Right lobe of liver (tissue), 6 donors: Measurements from ENCODE around the gene STAT4. TPM values are rescaled to one million over a fixed set of nuclear protein-coding genes. Genes with fewer than 3 reads are reported as not detected.

Source experiments
- ATAC-seq, 4 donors: fragments of 200-7000 bp; cut with Tn5 transposase; one replicate each; pipeline ENCODE4 v1.9.1; 2020; ENCODE audit warnings: mild to moderate bottlenecking in 4 of 4, moderate library complexity in 4 of 4
- DNase-seq, 3 donors: peaks; one replicate each; pipeline ENCODE4 v3.0.0-alpha.2; 2020
- H3K27ac ChIP-seq, 3 donors: fragments of 200-600 bp; one replicate each; pipeline ENCODE4 v1.8.0; 2022
- H3K27me3 ChIP-seq, 2 donors: fragments of 200-600 bp; one replicate each; pipeline ENCODE4 v1.8.0; 2022
- H3K36me3 ChIP-seq, 4 donors: fragments of 200-600 bp; sonication (generic) in 1 of 4; one replicate each; pipeline versions ENCODE4 v1.5.1 to v1.8.0; 2017 to 2022; ENCODE audit warnings: control low read depth in 1 of 4
- H3K4me1 ChIP-seq, 4 donors: fragments of 200-600 bp; sonication (generic) in 1 of 4; one replicate each; pipeline versions ENCODE4 v1.5.1 to v1.8.0; 2017 to 2022; ENCODE audit warnings: control low read depth in 1 of 4
- H3K4me3 ChIP-seq, 3 donors: fragments of 200-600 bp; one replicate each; pipeline ENCODE4 v1.8.0; 2022
- H3K9me3 ChIP-seq, 4 donors: fragments of 200-600 bp; sonication (generic) in 1 of 4; one replicate each; pipeline versions ENCODE4 v1.5.1 to v1.8.0; 2017 to 2022; ENCODE audit warnings: control low read depth in 1 of 4
- CTCF ChIP-seq, 4 donors: fragments of 200-600 bp in 3 of 4; fragments of 450-650 bp in 1 of 4; IDR thresholded peaks; one replicate each; pipeline versions ENCODE4 v1.5.1 to v1.8.0; 2016 to 2022; ENCODE audit warnings: antibody characterized with exemption in 4 of 4, mild to moderate bottlenecking in 2 of 4
- POLR2A ChIP-seq: fragments of 450-650 bp; IDR thresholded peaks from one replicate; pipeline ENCODE4 v1.6.1; 2017; ENCODE audit warnings: antibody characterized with exemption, mild to moderate bottlenecking
- WGBS: methylation state at CpG from one replicate; pipeline ENCODE4 v1.1.6; 2018; ENCODE audit warnings: low coverage, low lambda C conversion rate; ENCODE audit not compliant: insufficient coverage; ENCODE audit errors: missing lambda C conversion rate; 5-methylcytosine and 5-hydroxymethylcytosine counted together
- intact Hi-C, 2 donors: fragments of 100-400 bp; cut with DNase I; formaldehyde crosslinking; loops; one replicate each; pipeline versions ENCODE4 v1.11.2 to v1.14.1; 2022
- total RNA-seq, 6 experiments: library from RNA; depleted of rRNA in 2 of 6; stranded (reverse); fragments of >200 nt in 2 of 6; fragmentation: NEBNext Ultra II Directional in 3 of 6; extraction: Animal tissue kit (Norgen Biotek cat#: 25700) in 3 of 6; gene quantifications; one replicate each; pipeline versions ENCODE4 v1.1.0 to v1.2.4, GENCODE V29; 2016 to 2023
- donor health status: DM: no; HTN: yes; CAD: no.
- donor health status: DM: no; HTN: no; CAD: no.
- donor health status: DM: no; HTN: no; CAD: no.
- donor health status: DM: no; HTN: yes; CAD: no.
- donor health status: DM: no; HTN: yes; CAD: no.

Gene STAT4
- total RNA-seq, 6 experiments from 2014 or later, result 0.90 to 6.1 (median 3.2) TPM

- no peaks in the 10 kb centered on the region for H3K9me3 ChIP-seq
- ATAC-seq (no peak), DNase-seq (no peak)
- WGBS, result 97% methylated on average over 3 of the region's 3 CpGs
- intact Hi-C loops, result no loop called here
- no peak overlapping the region for H3K27ac ChIP-seq
- TF ChIP-seq CTCF (IDR thresholded peaks at IDR 0.05) (no peak), POLR2A (no peak)
- H3K4me3 ChIP-seq, result no peak overlapping the region
- H3K36me3 ChIP-seq, result no peaks in the 10 kb centered on the region
- H3K4me1 ChIP-seq, result no peaks in the 10 kb centered on the region
- no peaks in the 10 kb centered on the region for H3K27me3 ChIP-seq
These were observed 83.9 kb downstream of the STAT4 start for GRCh38 chr2:191066919-191067233.

GRCh38 chr2:191066197-191066918 lies 84.4 kb downstream of the STAT4 start:
- H3K4me3 ChIP-seq, result no peak overlapping the region
- TF ChIP-seq POLR2A (no peak), CTCF (IDR thresholded peaks at IDR 0.05) (no peak)
- no peaks in the 10 kb centered on the region for H3K36me3 ChIP-seq
- DNase-seq (no peak), ATAC-seq (peak in 2 of 4 donors; percentile 24 to 25)
- 44% methylated on average over 4 of the region's 4 CpGs for WGBS
- intact Hi-C loops, result no loop called here
- no peaks in the 10 kb centered on the region for H3K27me3 ChIP-seq
- H3K9me3 ChIP-seq, result no peaks in the 10 kb centered on the region
- H3K4me1 ChIP-seq, result no peaks in the 10 kb centered on the region
- no peak overlapping the region for H3K27ac ChIP-seq

- DNase-seq (no peak), ATAC-seq (no peak)
- Histone ChIP-seq H3K4me3 (no peak overlapping the region), H3K36me3 (no peaks in the 10 kb centered on the region), H3K9me3 (no peaks in the 10 kb centered on the region), H3K27ac (no peak overlapping the region), H3K4me1 (no peaks in the 10 kb centered on the region), H3K27me3 (no peaks in the 10 kb centered on the region)
- 18% methylated on average over 2 of the region's 2 CpGs for WGBS
- intact Hi-C loops, result no loop called here
- TF ChIP-seq CTCF (IDR thresholded peaks at IDR 0.05), result no peak
- TF ChIP-seq POLR2A, result no peak
These were observed 85.0 kb downstream of the STAT4 start for GRCh38 chr2:191065785-191066184.

GRCh38 chr2:191064590-191064989 lies 86.2 kb downstream of the STAT4 start:
- TF ChIP-seq POLR2A (no peak), CTCF (IDR thresholded peaks at IDR 0.05) (no peak)
- Histone ChIP-seq H3K27ac (no peak overlapping the region), H3K4me1 (no peaks in the 10 kb centered on the region), H3K9me3 (no peaks in the 10 kb centered on the region), H3K27me3 (no peaks in the 10 kb centered on the region), H3K36me3 (no peaks in the 10 kb centered on the region), H3K4me3 (no peak overlapping the region)
- no peak for DNase-seq
- intact Hi-C loops, result no loop called here
- WGBS, result 56% methylated on average over 9 of the region's 9 CpGs
- no peak for ATAC-seq
